Measurements from ENCODE around the gene SLC6A6. TPM values are rescaled to one million over a fixed set of nuclear protein-coding genes. Genes with fewer than 3 reads are reported as not detected.
"Not testable (repeated sequence)": the region's sequence is repeated elsewhere in the genome, so short reads cannot be mapped to it uniquely, and the experiment has no call there.

Gene SLC6A6
- total and polyA plus RNA-seq, 8 donors = 3.0 to 36.7 (median 19.7) TPM

DNA sequence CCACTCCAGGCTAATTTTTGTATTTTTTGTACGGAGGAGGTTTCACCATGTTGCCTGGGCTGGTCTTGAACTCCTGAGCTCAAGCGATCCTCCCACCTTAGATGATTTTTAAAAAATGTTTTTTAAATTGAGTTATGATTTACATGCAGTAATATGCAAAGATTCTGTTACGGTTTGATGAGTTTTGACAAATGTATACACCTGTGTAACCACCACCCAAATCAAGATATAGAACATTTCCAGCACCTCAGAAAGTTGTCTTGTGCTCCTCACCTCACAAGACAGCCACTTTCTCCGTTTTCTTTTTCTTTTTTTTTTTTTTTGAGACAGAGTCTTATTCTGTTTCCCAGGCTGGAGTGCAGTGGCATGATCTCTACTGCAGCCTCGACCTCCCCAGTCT, 4.8 kb downstream of the SLC6A6 start:
- 87 to 91% (median 88%) methylated on average over 5 of the region's 5 CpGs for WGBS, 5 donors
- intact Hi-C loops (cut with DNase I; ENCODE audit: low total_unique reads) = loop anchor here (10.0 kb wide), 1 partner anchor 48 kb away; no protein-coding TSS in a partner anchor

DNA sequence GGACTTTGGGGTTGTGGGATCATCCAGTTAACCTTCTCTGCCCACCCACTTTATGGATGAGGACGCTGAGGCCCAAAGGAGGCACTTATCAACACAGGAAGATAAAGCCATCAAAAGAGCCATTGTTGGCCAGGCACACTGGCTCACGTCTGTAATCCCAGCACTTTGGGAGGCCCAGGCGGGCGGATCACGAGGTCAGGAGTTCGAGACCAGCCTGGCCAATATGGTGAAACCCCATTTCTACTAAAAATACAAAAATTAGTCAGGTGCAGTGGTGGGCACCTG, 7.3 kb downstream of the SLC6A6 start:
- peak overlapping the region in 3 of 5 donors; percentile 24 to 79 (median 71) for H3K27ac ChIP-seq
- WGBS, 5 donors = 47 to 86% (median 82%) methylated on average over 6 of the region's 6 CpGs
- H3K4me1 ChIP-seq = peaks cover 29 to 84% (median 55%) of the 10 kb centered on the region in 4 donors
- not testable (repeated sequence) for H3K9me3 ChIP-seq, DNase-seq, H3K27me3 ChIP-seq, H3K4me3 ChIP-seq
- H3K36me3 ChIP-seq = peaks cover 0 to 28% (median 15%) of the 10 kb centered on the region in 4 donors
- intact Hi-C loops (cut with DNase I; ENCODE audit: low total_unique reads) = loop anchor here (10.0 kb wide), 1 partner anchor 45 kb away; no protein-coding TSS in a partner anchor

More for the DNA sequence above, 4.8 kb downstream of the SLC6A6 start:
- TF ChIP-seq POLR2A (IDR thresholded peaks at IDR 0.05) = no peak
- TF ChIP-seq POLR2AphosphoS5 (IDR thresholded peaks at IDR 0.05) = no peak
- TF ChIP-seq, protein P1, sequence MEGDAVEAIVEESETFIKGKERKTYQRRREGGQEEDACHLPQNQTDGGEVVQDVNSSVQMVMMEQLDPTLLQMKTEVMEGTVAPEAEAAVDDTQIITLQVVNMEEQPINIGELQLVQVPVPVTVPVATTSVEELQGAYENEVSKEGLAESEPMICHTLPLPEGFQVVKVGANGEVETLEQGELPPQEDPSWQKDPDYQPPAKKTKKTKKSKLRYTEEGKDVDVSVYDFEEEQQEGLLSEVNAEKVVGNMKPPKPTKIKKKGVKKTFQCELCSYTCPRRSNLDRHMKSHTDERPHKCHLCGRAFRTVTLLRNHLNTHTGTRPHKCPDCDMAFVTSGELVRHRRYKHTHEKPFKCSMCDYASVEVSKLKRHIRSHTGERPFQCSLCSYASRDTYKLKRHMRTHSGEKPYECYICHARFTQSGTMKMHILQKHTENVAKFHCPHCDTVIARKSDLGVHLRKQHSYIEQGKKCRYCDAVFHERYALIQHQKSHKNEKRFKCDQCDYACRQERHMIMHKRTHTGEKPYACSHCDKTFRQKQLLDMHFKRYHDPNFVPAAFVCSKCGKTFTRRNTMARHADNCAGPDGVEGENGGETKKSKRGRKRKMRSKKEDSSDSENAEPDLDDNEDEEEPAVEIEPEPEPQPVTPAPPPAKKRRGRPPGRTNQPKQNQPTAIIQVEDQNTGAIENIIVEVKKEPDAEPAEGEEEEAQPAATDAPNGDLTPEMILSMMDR (IDR thresholded peaks at IDR 0.05) = no peak
- TF ChIP-seq EP300 (IDR thresholded peaks at IDR 0.05) = no peak
- Histone ChIP-seq H3K27ac (peak overlapping the region in 1 of 5 donors; percentile 93), H3K9me3 (no peaks in the 10 kb centered on the region), H3K27me3 (no peaks in the 10 kb centered on the region), H3K4me3 (no peak overlapping the region), H3K36me3 (peaks cover 0 to 19% (median 10%) of the 10 kb centered on the region in 4 donors), H3K4me1 (peaks cover 40 to 78% (median 57%) of the 10 kb centered on the region in 4 donors)
- DNase-seq = no peak

DNA sequence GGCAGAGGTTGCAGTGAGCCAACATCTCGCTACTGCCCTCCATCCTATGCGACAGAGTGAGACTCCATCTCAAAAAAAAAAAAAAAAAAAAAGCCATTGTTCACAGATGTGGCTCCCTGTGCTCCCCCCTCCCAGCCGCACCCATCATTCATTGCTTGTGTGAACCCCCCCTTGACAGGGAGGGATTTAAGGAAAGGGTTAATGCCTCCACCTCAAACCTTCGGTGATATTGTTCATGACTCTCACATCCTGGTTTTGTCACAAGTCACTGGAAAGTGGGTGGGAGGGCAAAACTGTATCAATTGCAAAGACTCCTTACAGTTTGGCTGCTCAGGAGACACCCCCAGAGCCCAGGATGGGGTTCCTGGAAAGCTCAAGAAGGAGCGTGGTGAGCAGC, 7.7 kb downstream of the SLC6A6 start:
- no peak for DNase-seq
- peaks cover 25 to 81% (median 51%) of the 10 kb centered on the region in 4 donors for H3K4me1 ChIP-seq
- 77 to 91% (median 84%) methylated on average over 5 of the region's 5 CpGs for WGBS, 5 donors
- TF ChIP-seq EP300 (IDR thresholded peaks at IDR 0.05) = no peak
- no peak for TF ChIP-seq POLR2AphosphoS5 (IDR thresholded peaks at IDR 0.05)
- no peak for TF ChIP-seq POLR2A (IDR thresholded peaks at IDR 0.05)
- TF ChIP-seq, protein P1 (IDR thresholded peaks at IDR 0.05) = no peak
- H3K9me3 ChIP-seq = no peaks in the 10 kb centered on the region
- H3K4me3 ChIP-seq = no peak overlapping the region
- intact Hi-C loops (cut with DNase I; ENCODE audit: low total_unique reads) = no loop called here
- no peaks in the 10 kb centered on the region for H3K27me3 ChIP-seq
- peaks cover 0 to 28% (median 15%) of the 10 kb centered on the region in 4 donors for H3K36me3 ChIP-seq
- H3K27ac ChIP-seq = peak overlapping the region; percentile 31 to 79 (median 58)

DNA sequence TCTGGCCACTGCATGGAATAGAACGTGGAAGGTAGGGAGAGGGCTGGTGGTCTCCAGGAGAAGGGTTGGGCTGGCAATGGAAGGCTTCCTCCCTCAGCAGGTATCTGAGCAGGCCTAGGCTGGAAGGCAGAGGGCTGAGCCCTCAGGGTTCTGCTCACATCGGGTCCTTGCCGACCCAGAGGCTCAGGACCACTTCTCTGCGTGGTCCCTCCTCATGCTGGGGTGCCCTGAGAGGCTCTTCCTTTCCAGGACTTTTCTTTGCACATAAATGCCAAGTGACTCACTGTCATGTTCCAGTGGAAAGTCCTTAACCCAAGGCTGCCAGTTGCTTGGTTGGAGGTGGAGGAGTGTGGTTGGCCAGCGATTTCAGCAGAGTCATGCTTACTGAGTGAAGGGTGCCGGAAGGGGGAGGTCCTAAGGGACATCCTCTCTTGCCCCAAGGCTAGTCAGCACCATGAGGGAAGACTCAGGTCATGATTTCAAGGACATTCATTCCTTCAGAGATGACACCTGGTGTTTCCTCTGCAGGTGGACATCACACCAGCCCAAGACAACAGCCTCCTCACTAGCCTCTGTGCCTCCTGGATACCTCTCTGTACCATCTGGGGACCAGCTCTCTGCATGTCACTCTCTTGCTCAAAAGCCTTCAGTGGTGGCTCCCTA, 8.2 kb downstream of the SLC6A6 start:
- TF ChIP-seq, protein P1 (IDR thresholded peaks at IDR 0.05) = no peak
- TF ChIP-seq POLR2AphosphoS5 (IDR thresholded peaks at IDR 0.05) = peak in 2 of 3 donors; percentile 17 to 47
- Histone ChIP-seq H3K27ac (peak overlapping the region; percentile 31 to 79 (median 60)), H3K27me3 (no peaks in the 10 kb centered on the region), H3K4me3 (no peak overlapping the region), H3K9me3 (no peaks in the 10 kb centered on the region), H3K4me1 (peaks cover 19 to 75% (median 46%) of the 10 kb centered on the region in 4 donors), H3K36me3 (peaks cover under 1 to 28% (median 15%) of the 10 kb centered on the region in 4 donors)
- peak in 1 of 2 donors; percentile 58 for DNase-seq
- WGBS, 5 donors = 76 to 89% (median 80%) methylated on average over 6 of the region's 6 CpGs
- intact Hi-C loops (cut with DNase I; ENCODE audit: low total_unique reads) = no loop called here

DNA sequence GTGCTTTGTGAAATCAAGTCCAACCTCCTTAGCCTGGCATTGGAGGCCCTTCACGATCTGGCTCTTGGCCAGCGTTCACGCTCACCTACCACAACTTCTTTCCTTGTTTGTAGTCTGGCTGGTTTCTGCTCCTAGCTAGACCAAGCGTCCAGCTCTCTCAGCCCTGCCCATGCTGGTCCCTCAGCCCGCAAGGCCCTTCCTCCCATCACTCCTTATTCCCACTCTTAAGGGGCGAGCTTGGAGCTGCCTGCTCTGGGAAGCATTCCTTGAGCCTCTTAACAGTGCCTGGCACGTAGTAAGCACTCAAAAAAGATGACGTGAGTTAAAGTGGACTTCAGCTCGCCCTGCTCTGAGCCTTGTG, 8.7 kb downstream of the SLC6A6 start:
- Histone ChIP-seq H3K9me3 (no peaks in the 10 kb centered on the region), H3K4me3 (no peak overlapping the region), H3K27ac (peak overlapping the region; percentile 31 to 79 (median 60)), H3K27me3 (no peaks in the 10 kb centered on the region), H3K4me1 (peaks cover 14 to 70% (median 41%) of the 10 kb centered on the region in 4 donors), H3K36me3 (peaks cover 5 to 31% (median 15%) of the 10 kb centered on the region in 4 donors)
- WGBS, 5 donors = 47 to 64% (median 51%) methylated on average over 9 of the region's 9 CpGs
- peak; percentile 84 for DNase-seq
- no peak for TF ChIP-seq EP300 (IDR thresholded peaks at IDR 0.05)
- TF ChIP-seq POLR2AphosphoS5 (IDR thresholded peaks at IDR 0.05) = no peak
- TF ChIP-seq, protein P1 (IDR thresholded peaks at IDR 0.05) = no peak
- TF ChIP-seq POLR2A (IDR thresholded peaks at IDR 0.05) = no peak
- intact Hi-C loops (cut with DNase I; ENCODE audit: low total_unique reads) = no loop called here

All from stomach (tissue), 9 donors.